Astrocyte of the cerebellum (primary cell): Measurements from ENCODE around the gene HSD17B3.

Experiments used
- DNase-seq: peaks from one replicate; pipeline ENCODE4 v3.0.0-alpha.2; 2011; ENCODE audit warnings: low read depth
- H3K4me3 ChIP-seq: 2 replicates; pipeline ENCODE4 v1.5.1; 2011; ENCODE audit warnings: mild to moderate bottlenecking, low read depth, low read length, moderate library complexity
- in situ Hi-C: cut with HindIII; loops from 2 replicates; pipeline ENCODE4 v1.10.0; 2017; ENCODE audit warnings: low sequenced_read_pairs
- TF ChIP-seq, protein P1 (sequence below): IDR thresholded peaks from 2 replicates; pipeline ENCODE4 v1.5.1; 2012; ENCODE audit warnings: low read length, low read depth, moderate library complexity, mild to moderate bottlenecking; ENCODE audit errors: missing control alignments

The HSD17B3 gene

GRCh38 chr9:96216583-96216982 is 85.4 kb downstream of the HSD17B3 start:
- TF ChIP-seq, protein P1, sequence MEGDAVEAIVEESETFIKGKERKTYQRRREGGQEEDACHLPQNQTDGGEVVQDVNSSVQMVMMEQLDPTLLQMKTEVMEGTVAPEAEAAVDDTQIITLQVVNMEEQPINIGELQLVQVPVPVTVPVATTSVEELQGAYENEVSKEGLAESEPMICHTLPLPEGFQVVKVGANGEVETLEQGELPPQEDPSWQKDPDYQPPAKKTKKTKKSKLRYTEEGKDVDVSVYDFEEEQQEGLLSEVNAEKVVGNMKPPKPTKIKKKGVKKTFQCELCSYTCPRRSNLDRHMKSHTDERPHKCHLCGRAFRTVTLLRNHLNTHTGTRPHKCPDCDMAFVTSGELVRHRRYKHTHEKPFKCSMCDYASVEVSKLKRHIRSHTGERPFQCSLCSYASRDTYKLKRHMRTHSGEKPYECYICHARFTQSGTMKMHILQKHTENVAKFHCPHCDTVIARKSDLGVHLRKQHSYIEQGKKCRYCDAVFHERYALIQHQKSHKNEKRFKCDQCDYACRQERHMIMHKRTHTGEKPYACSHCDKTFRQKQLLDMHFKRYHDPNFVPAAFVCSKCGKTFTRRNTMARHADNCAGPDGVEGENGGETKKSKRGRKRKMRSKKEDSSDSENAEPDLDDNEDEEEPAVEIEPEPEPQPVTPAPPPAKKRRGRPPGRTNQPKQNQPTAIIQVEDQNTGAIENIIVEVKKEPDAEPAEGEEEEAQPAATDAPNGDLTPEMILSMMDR = no peak
- DNase-seq = no peak

GRCh38 chr9:96215841-96216240 is 86.1 kb downstream of the HSD17B3 start:
- DNase-seq = no peak
- in situ Hi-C loops = no loop called here
- H3K4me3 ChIP-seq = no peak overlapping the region
- TF ChIP-seq, protein P1 = no peak

More at GRCh38 chr9:96216583-96216982, 85.4 kb downstream of the HSD17B3 start:
- H3K4me3 ChIP-seq = no peak overlapping the region
- in situ Hi-C loops = no loop called here

- TF ChIP-seq, protein P1 = no peak
- in situ Hi-C loops = no loop called here
- DNase-seq = no peak
- no peak overlapping the region for H3K4me3 ChIP-seq
These were observed 87.3 kb downstream of the HSD17B3 start for GRCh38 chr9:96214635-96215034.

GRCh38 chr9:96209407-96210271 is 92.3 kb downstream of the HSD17B3 start:
- TF ChIP-seq, protein P1 = no peak
- H3K4me3 ChIP-seq = no peak overlapping the region
- in situ Hi-C loops = no loop called here
- DNase-seq = no peak

- DNase-seq = no peak
- in situ Hi-C loops = no loop called here
- TF ChIP-seq, protein P1 = no peak
- no peak overlapping the region for H3K4me3 ChIP-seq
These were observed 95.7 kb downstream of the HSD17B3 start for GRCh38 chr9:96206156-96206751.

GRCh38 chr9:96204853-96205252 is 97.1 kb downstream of the HSD17B3 start:
- H3K4me3 ChIP-seq = no peak overlapping the region
- in situ Hi-C loops = no loop called here
- TF ChIP-seq, protein P1 = no peak
- DNase-seq = no peak
